ENCODE data around the gene C1QA.

C1QA gene

DNA sequence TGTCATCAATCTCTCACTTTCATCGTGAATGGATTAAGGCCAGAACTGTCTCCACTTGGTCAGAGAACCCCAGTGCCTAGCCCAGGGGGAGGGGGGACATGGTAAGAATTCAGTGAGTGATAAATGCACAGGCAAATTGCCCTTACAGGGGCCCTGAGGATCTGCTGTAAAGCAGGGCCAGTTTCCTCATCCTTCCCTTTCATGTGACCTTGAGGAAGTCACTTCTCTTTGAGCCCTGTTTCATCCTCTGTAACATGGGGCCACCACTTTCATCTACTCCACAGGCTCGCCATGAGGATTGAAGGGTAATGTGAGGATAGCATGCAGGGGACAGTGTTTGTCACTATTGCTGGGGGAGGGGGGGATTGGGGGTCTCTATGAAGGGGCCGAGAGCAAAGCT lies 28.1 kb upstream of the C1QA start:
- no peak for DNase-seq (ENCODE audit: extremely low spot score)
- TF ChIP-seq TARDBP (IDR thresholded peaks at IDR 0.05), result no peak
- TF ChIP-seq HDGF (IDR thresholded peaks at IDR 0.05; ENCODE audit: borderline replicate concordance), result no peak
- TF ChIP-seq CTBP1 (IDR thresholded peaks at IDR 0.05; ENCODE audit: borderline replicate concordance), result no peak
- no peak for TF ChIP-seq FOXA1 (IDR thresholded peaks at IDR 0.05)
- TF ChIP-seq, protein P1, sequence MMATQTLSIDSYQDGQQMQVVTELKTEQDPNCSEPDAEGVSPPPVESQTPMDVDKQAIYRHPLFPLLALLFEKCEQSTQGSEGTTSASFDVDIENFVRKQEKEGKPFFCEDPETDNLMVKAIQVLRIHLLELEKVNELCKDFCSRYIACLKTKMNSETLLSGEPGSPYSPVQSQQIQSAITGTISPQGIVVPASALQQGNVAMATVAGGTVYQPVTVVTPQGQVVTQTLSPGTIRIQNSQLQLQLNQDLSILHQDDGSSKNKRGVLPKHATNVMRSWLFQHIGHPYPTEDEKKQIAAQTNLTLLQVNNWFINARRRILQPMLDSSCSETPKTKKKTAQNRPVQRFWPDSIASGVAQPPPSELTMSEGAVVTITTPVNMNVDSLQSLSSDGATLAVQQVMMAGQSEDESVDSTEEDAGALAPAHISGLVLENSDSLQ (IDR thresholded peaks at IDR 0.05), result no peak
- POLR2A ChIA-PET, result no interaction called here
- CTCF ChIA-PET, result no interaction called here

DNA sequence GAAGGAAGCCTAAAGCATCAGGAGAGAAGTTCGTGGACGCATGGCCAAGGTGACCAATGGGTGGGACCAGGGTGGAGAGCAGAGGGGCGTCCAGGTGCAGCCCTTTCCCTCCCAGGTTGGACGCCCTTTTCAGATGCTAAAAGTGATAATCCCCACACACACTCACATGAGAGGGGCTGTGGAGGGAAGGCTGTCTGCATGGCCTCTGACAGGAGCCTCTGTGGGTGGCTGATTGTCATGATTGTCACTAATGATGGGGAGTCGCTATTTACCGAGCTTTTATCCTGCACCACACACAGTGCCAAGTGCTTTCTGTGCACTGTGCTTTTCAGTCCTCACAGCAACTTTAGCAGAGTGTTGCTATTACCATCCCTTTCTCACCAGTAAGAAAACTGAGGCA lies 27.1 kb upstream of the C1QA start:
- no peak for TF ChIP-seq TARDBP (IDR thresholded peaks at IDR 0.05)
- no peak for TF ChIP-seq L3MBTL2 (conservative IDR thresholded peaks at IDR 0.05)
- TF ChIP-seq SP1 (IDR thresholded peaks at IDR 0.05), result no peak
- no peak for TF ChIP-seq HDGF (IDR thresholded peaks at IDR 0.05; ENCODE audit: borderline replicate concordance)
- TF ChIP-seq SUZ12 (IDR thresholded peaks at IDR 0.05), result no peak
- no peak for TF ChIP-seq FOXM1 (IDR thresholded peaks at IDR 0.05; ENCODE audit: borderline replicate concordance)
- no peak for TF ChIP-seq ARNT (IDR thresholded peaks at IDR 0.05)
- TF ChIP-seq FOXA1 (IDR thresholded peaks at IDR 0.05), result no peak
- TF ChIP-seq ELF4 (IDR thresholded peaks at IDR 0.05), result no peak
- TF ChIP-seq CTBP1 (IDR thresholded peaks at IDR 0.05; ENCODE audit: borderline replicate concordance), result no peak
- no peak for DNase-seq (ENCODE audit: extremely low spot score)
- POLR2A ChIA-PET, result no interaction called here
- CTCF ChIA-PET, result no interaction called here

DNA sequence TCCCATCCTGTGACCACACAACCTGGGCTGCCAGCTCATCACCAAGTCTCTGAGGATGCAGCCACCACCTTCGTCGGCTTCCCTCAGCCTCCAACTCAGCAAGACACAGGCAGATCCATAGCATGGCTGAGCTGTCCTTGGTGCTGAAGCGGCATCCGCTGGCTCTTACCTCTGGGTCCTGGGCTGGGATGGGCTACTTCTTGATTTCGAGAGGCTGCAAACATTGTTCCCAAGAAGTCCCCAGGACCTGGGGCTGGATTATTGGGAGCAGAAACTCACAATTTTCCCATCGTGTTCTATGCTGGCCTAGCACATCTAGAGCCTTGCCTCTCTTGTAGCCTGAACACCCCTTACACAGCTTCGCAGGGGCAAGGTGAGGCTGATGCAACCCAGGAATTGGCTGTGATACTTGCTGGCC lies 24.9 kb upstream of the C1QA start:
- CTCF ChIA-PET, result interaction anchor here (0.6 kb wide), 1 partner anchor 10 kb away, joined by 3 read pairs; no protein-coding TSS in a partner anchor
- DNase-seq (ENCODE audit: extremely low spot score), result peak; percentile 68
- TF ChIP-seq, protein P1 (IDR thresholded peaks at IDR 0.05), result no peak
- TF ChIP-seq SUZ12 (IDR thresholded peaks at IDR 0.05) (no peak), NFRKB (IDR thresholded peaks at IDR 0.05) (no peak), ARNT (IDR thresholded peaks at IDR 0.05) (no peak), CTBP1 (IDR thresholded peaks at IDR 0.05; ENCODE audit: borderline replicate concordance) (no peak), TARDBP (IDR thresholded peaks at IDR 0.05) (no peak), LEF1 (IDR thresholded peaks at IDR 0.05; ENCODE audit: borderline replicate concordance) (no peak), HDGF (IDR thresholded peaks at IDR 0.05; ENCODE audit: borderline replicate concordance) (no peak), FOXA1 (IDR thresholded peaks at IDR 0.05) (no peak), ELF4 (IDR thresholded peaks at IDR 0.05) (no peak), SP1 (IDR thresholded peaks at IDR 0.05) (no peak), BHLHE40 (IDR thresholded peaks at IDR 0.05; ENCODE audit: borderline replicate concordance) (no peak), L3MBTL2 (conservative IDR thresholded peaks at IDR 0.05) (no peak), ZNF384 (IDR thresholded peaks at IDR 0.05) (no peak), FOXK2 (IDR thresholded peaks at IDR 0.05) (no peak)
- POLR2A ChIA-PET, result no interaction called here

DNA sequence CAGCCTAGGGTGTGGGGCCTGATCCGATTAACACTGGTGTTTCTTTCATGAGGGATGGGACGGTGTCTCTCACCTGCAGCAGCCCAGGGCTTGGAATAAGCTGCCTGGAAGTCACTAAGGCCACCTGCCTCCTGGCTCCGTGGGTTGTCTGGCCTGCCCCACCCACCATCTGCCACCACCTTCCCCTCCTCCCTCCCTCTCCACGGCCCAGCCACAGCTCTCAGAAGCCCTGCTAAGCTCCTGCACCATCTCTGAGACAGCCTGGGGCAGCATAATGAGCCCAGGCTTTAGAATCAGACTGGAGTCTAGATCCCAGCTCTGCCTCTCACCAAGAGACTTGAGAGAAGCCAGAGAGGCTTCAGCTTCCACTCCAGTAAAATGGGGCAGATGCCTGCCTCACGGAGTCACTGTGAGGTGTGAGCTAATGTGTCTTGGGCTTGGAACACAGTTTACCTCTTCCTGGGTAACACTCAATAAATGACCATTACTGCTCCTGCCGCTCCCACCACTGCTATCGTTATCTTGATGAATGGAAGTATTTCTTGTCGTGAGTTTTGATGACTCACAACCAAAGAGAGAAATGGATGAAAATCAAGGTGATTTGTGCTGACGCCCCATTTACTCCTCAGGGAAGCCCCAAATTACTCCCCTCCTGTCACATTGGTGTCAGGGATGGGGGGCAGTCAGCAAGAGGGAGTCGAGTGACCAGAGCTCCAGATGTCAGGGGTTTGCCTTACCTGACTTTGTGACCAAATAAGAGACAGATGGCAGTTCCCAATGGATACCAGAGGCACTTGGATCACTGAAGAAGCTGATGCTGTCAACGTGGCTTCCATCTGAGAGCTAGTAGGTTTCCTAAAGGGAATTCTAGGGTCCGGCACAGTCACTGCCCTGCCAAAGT lies 23.5 kb upstream of the C1QA start:
- CTCF ChIA-PET, result no interaction called here
- POLR2A ChIA-PET, result no interaction called here
- DNase-seq (ENCODE audit: extremely low spot score), result no peak
- TF ChIP-seq SP1 (IDR thresholded peaks at IDR 0.05) (no peak), TARDBP (IDR thresholded peaks at IDR 0.05) (no peak), ARNT (IDR thresholded peaks at IDR 0.05) (no peak), BHLHE40 (IDR thresholded peaks at IDR 0.05; ENCODE audit: borderline replicate concordance) (no peak), HDGF (IDR thresholded peaks at IDR 0.05; ENCODE audit: borderline replicate concordance) (no peak), FOXA1 (IDR thresholded peaks at IDR 0.05) (no peak), ZNF384 (IDR thresholded peaks at IDR 0.05) (no peak), NFRKB (IDR thresholded peaks at IDR 0.05) (no peak), L3MBTL2 (conservative IDR thresholded peaks at IDR 0.05) (no peak), FOXK2 (IDR thresholded peaks at IDR 0.05) (no peak), ELF4 (IDR thresholded peaks at IDR 0.05) (no peak), SUZ12 (IDR thresholded peaks at IDR 0.05) (no peak), FOXM1 (IDR thresholded peaks at IDR 0.05; ENCODE audit: borderline replicate concordance) (no peak)

DNA sequence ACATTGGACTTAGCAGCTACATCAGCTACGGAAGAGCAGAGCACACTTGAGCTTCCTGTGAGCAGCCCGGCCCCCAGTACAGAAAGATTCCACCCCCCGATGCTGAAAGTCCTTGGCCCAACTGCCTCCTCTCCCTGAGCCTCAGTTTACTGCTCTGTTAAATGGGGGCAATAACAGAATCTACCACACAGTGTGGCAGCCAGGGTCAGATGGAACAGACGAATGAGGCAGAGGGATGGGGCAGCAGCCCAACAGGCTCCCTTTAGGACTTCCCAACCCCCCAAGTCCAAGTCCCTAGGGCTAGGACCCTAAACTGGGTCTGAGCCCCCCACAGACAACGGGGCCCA lies 22.9 kb upstream of the C1QA start:
- TF ChIP-seq FOXA1 (IDR thresholded peaks at IDR 0.05), result no peak
- no peak for TF ChIP-seq ZNF384 (IDR thresholded peaks at IDR 0.05)
- TF ChIP-seq FOXK2 (IDR thresholded peaks at IDR 0.05), result no peak
- TF ChIP-seq L3MBTL2 (conservative IDR thresholded peaks at IDR 0.05), result no peak
- TF ChIP-seq SUZ12 (IDR thresholded peaks at IDR 0.05), result no peak
- no peak for TF ChIP-seq NFRKB (IDR thresholded peaks at IDR 0.05)
- TF ChIP-seq, protein P1 (IDR thresholded peaks at IDR 0.05), result no peak
- TF ChIP-seq HDGF (IDR thresholded peaks at IDR 0.05; ENCODE audit: borderline replicate concordance), result no peak
- TF ChIP-seq SP1 (IDR thresholded peaks at IDR 0.05), result no peak
- no peak for TF ChIP-seq ARNT (IDR thresholded peaks at IDR 0.05)
- TF ChIP-seq BHLHE40 (IDR thresholded peaks at IDR 0.05; ENCODE audit: borderline replicate concordance), result no peak
- no peak for TF ChIP-seq LEF1 (IDR thresholded peaks at IDR 0.05; ENCODE audit: borderline replicate concordance)
- no peak for TF ChIP-seq FOXM1 (IDR thresholded peaks at IDR 0.05; ENCODE audit: borderline replicate concordance)
- no peak for TF ChIP-seq ELF4 (IDR thresholded peaks at IDR 0.05)
- TF ChIP-seq CTBP1 (IDR thresholded peaks at IDR 0.05; ENCODE audit: borderline replicate concordance), result no peak
- no peak for TF ChIP-seq TARDBP (IDR thresholded peaks at IDR 0.05)

DNA sequence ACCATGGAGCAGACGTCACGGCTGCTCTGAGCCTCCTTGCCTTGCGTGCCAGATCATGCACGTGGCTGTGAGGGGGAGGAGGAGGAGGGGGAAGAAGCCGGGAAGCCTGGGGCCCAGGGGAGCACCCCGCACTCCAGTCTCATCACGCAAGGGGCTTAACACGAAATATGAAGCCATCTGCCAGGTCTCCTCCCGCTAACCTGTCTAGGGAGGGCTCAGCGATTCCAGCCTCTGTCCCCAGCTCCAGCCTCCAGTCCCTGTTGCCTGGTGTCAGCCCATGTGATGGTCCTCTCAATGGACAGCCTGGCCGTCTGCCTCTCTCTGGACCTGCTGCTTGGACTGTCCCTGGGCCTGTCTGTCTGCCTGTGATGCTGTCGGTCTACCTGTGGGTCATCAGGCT lies 22.5 kb upstream of the C1QA start:
- POLR2A ChIA-PET, result no interaction called here
- DNase-seq (ENCODE audit: extremely low spot score), result no peak
- no peak for TF ChIP-seq LEF1 (IDR thresholded peaks at IDR 0.05; ENCODE audit: borderline replicate concordance)
- no peak for TF ChIP-seq FOXM1 (IDR thresholded peaks at IDR 0.05; ENCODE audit: borderline replicate concordance)
- no peak for TF ChIP-seq SUZ12 (IDR thresholded peaks at IDR 0.05)
- no peak for TF ChIP-seq CTBP1 (IDR thresholded peaks at IDR 0.05; ENCODE audit: borderline replicate concordance)
- CTCF ChIA-PET, result no interaction called here

More for the DNA sequence above, 22.9 kb upstream of the C1QA start:
- DNase-seq (ENCODE audit: extremely low spot score), result no peak
- CTCF ChIA-PET, result no interaction called here
- POLR2A ChIA-PET, result no interaction called here
